AML-193 (cell line): Measurements from ENCODE around the gene BRD3OS.

Experiments
- DNase-seq, 2 experiments: peaks; one replicate each; lab custom pipeline; 2025; lab: John Stamatoyannopoulos, UW

Gene BRD3OS

GRCh38 chr9:134004881-134005280, 20.4 kb upstream of the BRD3OS start:
- no peak for DNase-seq

DNA sequence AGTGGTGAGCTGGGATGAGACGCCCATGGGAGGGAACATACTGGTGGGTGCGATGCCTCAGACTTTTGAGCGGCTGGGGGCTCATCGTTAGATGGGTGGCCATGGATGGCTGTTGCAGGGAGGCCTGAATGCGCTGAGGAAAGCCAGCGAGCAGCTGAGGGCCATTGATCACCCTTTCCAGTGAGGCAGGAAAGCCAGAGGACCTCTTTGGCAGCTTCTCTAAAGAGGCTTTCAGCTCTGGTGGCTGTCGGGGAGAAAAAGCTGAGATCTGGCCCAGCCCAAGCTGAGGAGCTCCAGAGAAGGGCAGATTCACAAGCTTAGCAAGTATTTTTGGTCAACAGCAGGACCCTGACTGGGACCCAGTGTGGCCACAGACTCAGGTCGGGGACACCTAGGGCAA, 19.9 kb upstream of the BRD3OS start:
- no peak for DNase-seq

- DNase-seq, result no peak
Observed at GRCh38 chr9:134007150-134007549, 18.1 kb upstream of the BRD3OS start.

- no peak for DNase-seq
Observed at GRCh38 chr9:134007571-134007970, 17.7 kb upstream of the BRD3OS start.

DNA sequence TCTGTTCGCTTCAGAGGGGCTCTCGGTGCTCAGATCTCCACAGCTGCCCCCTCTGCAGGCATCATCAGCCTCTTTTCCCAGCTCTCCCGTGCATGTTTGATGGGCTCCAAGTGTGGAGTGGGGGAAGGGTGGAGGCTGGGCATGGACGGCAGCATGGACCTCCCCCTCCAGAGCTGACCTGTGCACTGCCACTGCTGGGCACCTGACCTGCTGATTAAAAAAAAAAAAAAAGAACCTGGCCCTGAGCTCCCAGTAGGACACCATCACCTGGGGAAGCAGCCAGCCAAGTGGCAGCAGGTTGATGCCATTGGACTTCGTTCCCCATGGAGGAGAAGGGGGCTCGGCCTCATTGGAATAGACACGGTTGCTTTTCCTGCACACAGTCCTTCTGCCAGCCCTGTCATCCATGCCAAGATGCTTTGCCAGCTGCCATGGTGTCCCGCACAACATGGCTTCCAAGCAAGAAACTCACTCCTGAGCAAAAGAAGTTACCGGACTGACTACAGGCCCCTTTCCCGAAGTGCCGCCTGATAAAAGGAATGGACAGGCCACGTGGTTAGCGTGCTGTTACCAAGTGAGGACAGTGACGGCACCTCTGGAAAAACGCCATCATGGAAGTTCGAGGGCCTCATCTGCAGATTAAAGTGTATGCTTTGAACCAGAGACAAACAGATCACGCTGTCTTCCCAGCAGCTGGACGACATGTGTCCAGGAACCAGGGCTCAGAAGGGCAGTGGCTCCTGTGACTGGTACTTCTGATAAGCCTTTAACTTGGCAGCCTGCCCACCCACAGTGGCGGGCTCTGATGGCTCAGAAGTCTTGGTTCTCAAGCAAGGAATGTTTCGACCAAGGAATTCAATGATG, 14.7 kb upstream of the BRD3OS start:
- DNase-seq, result no peak

DNA sequence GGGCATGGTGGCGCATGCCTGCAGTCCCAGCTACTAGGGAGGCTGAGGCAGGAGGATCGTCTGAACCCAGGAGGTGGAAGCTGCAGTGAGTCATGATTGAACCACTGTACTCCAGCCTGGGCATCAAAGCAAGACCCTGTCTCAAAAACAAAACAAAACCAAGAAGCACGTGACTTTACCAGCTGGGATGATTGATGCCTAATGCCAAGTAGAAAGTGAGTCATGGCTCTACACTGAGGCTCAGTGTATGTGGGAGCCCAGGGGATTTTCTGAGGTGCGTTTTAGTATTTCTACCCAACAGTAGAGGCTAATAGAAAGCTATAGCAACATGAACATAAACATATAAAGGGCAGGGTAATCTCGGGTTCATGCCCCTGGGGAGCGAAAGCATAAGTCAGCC, 13.9 kb upstream of the BRD3OS start:
- DNase-seq, result no peak

GRCh38 chr9:134014946-134015345, 10.3 kb upstream of the BRD3OS start:
- no peak for DNase-seq

DNA sequence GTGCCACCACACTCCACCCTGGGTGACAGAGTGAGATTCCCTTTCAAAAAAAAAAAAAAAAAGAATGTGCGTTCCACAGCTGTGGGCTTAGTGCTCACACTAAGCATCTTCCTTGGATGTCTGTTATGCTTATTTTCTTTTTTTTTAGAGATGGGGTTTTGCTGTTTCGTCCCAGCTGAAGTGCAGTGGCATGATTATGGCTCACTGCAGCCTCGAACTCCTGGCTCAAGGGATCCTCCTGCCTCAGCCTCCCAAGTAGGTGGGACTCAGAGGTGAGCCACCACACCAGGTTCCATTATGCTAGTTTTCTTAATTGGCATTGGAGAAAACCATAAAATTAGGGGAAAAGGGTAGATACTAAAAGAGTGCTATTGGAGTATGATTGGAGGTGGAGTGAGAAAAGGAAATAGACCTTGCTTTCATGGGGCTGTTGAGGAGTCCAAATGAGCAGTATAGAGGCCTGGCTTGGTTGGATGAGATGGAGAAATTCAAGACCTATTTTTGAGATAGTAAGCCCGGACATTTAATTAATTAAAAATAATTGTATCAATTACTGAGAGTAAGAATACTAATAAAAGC, 978 bp upstream of the BRD3OS start:
- no peak for DNase-seq

DNA sequence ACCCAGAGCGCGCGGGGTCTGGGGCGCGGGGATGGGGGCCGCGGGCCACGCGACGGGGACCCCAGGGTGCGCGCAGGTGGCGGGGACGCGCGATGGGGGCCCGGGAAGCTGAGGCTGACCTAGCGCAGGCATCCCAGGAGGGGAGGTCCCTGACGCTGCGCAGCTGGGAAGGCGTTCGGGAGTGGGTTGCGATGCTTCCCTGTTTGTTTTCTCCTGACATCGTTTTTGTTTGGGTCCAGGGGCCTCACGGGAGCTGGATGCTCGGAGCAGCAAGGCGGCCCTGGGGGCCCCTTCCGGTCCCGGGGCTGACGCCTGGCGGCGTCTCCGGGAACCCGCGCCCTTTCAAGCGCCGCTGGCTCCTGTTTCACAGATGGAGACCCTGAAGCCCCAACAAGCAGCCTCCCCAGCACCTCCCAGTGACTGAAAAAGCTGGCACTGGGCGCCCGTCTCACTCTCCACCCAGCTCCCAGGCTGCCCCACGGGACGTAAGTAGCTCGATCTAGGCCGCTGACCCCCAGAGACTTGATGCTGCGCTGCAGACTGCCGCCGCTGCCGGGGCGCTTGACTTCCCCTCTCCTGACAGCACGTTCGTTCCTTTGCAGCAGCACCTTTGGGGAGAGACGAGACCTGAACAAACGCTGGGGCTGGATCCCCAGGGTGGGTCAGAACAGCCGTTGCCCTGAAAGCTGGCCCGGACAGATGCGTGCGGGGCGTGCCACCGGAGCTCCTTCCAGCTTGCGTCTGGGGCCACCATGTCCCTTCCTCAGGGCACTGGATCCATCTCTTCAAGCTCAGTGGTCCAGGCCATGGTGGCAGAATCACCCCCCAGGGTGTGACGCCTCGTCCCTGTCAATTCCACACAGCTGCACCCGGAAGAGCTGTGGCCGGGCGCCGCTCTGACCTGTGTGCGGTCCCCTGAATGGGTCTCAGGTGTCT, 593 bp downstream of the BRD3OS start:
- peak; percentile 24 to 32 for DNase-seq

- no peak for DNase-seq
Observed at GRCh38 chr9:134026581-134026980, 1.3 kb downstream of the BRD3OS start.

GRCh38 chr9:134026981-134027380, 1.7 kb downstream of the BRD3OS start:
- no peak for DNase-seq

- no peak for DNase-seq
Observed at GRCh38 chr9:134027561-134027960, 2.3 kb downstream of the BRD3OS start.

DNA sequence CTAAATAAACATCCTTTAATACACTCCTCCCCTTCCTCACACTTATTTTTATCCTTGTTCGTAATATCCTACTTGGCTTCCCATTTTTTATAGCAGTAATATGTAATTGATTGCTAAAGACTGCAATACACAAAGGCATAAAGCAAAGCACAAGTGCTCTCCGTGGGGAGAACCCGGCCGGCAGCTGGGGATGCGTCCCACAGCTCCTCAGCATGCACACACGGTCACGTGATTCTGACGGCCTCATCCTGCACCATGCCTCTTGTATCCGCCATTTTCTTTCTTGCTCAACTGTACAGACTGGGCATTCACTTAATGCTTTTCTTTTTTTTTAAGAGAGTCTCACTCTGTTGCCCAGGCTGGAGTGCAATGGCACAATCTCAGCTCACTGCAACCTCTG, 2.8 kb downstream of the BRD3OS start:
- DNase-seq, result no peak

DNA sequence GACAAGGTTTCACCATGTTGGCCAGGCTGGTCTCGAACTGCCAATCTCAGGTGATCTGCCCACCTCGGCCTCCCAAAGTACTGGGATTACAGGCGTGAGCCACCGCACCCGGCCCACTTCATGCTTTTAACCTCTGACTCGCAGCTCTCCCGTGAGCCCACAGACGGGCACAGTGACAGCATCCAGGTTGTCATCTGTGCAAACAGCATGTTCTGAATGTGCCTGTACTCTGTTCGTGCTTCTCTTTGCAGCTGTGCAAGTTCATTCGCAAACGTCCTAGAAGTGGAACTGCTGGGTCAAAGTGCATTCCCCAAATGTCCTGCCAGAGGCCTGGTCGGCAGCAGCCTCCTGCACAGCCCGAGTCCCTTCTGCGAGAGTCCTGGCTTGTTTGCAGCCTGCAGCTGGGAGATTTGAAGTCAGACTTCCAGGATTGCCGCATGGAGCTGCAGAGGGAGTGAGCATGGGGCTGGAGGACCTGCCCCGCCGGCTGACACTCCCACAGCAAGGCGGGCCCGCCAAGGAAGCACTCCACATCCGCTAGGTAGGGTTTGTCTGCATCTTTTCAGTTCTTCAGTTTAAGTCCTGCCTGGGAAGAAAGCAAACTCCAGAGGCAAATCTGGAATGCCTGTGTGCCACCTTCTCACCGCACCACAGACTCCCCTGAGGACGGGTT, 3.4 kb downstream of the BRD3OS start:
- no peak for DNase-seq

DNA sequence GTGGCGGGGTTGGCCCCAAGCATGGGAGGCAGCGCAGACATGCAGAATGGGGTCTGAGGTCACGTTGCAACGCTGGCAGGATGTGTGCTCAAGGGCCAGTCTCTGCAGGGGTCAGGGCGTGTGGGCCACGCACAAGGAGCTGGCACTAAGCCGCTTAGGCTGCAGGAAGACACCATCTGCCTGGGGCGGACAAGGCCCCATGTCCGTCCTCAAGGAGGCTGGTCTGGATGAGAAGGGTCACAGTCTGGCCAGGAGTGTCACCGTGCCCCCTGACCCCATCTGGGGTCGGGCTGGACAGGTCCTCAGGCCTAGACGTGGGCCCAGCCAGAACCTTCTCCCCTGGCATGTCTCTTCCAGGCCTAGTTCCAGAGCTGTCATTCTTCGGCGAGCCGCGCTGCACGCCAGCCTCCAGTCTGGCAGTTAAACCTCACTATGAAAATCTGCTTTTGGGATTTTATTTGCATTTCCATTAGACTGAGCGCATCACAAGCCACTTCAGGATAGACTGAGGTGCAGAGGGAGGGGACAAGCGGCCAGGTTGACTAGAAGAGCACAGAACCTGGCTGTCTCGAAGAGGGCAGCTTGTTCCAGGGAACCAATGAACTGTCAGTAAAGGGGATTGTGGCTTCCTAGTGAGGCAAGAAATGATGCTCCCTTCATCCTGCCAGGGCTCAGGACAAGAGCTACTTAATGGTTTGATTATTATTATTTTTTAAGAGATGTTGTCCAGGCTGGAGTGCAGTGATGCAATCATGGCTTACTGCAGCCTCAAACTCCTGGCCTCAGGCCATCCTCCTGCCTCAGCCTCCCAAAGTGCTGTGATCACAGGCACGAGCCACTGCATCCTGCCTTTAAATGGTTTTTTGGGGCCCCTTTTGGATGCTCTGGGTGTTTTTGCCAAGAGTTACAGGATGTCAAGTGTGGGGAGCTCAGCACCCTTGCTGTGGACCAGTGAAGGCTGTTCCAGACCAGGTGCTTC, 4.3 kb downstream of the BRD3OS start:
- no peak for DNase-seq

GRCh38 chr9:134030821-134031470, 5.7 kb downstream of the BRD3OS start:
- no peak for DNase-seq

GRCh38 chr9:134031783-134032182, 6.5 kb downstream of the BRD3OS start:
- DNase-seq, result no peak

DNA sequence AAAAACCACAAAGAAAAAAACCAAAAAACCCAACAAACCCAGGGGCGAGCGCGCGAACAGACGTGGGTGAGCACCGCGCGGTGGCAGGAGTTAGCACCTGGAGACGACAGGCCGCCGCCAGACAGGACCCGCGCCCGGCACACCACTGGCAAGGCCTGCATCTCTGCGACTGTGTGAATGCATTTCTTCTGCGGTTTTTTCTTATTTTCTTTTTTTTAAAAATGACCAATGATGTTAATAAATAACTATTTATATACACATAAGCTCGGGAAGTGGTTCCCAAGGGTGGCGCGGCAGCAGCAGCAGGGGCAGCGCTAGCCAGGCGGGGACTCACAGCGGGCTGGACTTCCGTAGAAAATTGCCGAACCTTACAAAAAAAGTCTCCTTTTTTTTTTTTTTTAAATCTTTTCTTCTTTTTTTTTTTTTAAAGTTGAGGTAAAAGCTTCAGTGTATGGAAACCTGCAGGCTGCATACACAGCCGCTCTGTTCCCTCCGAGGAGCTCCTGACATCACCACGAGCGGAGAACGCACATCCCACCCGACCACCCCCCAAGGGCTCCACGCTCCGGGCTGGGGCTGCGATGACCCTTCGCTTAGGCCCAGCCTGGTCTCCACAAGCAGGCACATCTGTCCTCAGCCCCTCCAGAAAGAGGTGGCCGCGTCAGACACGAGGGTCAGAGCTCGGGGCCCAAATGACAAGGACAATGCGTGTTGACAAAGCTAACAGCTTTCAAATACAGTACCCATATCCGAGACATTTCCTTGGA, 7.4 kb downstream of the BRD3OS start:
- no peak for DNase-seq

DNA sequence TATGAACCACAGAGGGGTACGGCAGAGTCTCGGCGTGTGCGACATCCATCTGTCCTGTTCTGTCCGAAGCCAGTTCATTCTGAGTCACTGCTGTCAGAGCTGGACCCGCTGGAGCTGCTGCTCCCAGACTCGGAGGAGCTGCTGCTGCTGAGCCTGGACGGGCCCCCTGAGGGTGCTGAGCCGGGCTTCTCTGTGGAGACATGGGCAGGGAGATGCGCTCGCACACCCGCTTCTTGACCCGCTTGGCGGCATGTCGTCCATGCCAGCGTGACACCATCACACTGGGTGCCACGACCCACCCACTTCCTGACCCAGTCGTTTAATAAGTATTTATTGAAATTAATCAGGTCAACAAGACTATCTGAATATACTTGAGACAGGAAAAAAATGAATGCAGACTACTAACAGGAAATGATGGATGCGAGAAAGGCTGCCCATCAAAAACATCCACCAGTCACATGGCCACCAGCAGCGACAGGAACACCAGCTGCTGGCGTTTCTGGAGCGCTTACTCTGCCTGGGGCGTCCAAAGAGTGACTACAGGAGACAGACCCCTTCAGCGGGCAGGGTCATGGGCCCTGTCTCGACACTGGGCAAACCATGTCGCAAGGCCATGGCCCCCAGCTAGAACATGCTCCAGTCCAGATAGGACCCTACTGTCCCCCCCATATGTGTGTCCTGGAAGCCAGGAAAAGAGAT, 8.4 kb downstream of the BRD3OS start:
- no peak for DNase-seq
